Right lung (tissue), 5 donors: Measurements from ENCODE around the gene PRKACB. TPM values are rescaled to one million over a fixed set of nuclear protein-coding genes. Genes with fewer than 3 reads are reported as not detected.

Experiments
- DNase-seq, 2 donors: peaks; one replicate each; pipeline ENCODE4 v3.0.0-alpha.2; 2013
- polyA plus RNA-seq, 5 donors: library from polyadenylated mRNA; unstranded; fragments of 120-200 nt; gene quantifications; one replicate each; pipeline versions ENCODE4 v1.2.1 to v1.2.3, GENCODE V29; 2013; ENCODE audit warnings: inconsistent platforms in 1 of 5, low replicate concordance in 1 of 5; ENCODE audit not compliant: insufficient read length in 5 of 5, insufficient read depth in 1 of 5

Gene PRKACB
- polyA plus RNA-seq, 5 donors = 34.9 to 52.2 (median 50.7) TPM

DNA sequence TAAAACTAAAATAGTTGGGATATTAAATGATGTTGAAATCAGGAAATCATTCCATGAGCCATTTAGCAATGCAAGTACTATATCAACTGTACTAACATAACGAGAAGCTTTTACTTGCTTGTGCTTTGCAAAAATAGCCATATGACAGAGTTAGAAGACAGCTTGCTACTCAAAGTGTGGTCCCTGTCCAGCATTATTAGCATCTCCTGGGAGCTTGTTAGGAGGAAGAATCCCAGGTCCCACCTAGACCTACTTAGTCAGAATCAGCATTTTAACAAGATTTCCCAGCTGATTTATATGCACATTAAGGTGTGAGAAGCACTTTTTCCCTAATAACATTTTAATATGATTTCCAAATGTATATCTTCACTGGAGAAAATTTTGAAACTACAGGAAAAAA lies 4.7 kb downstream of the PRKACB start:
- DNase-seq = no peak

DNA sequence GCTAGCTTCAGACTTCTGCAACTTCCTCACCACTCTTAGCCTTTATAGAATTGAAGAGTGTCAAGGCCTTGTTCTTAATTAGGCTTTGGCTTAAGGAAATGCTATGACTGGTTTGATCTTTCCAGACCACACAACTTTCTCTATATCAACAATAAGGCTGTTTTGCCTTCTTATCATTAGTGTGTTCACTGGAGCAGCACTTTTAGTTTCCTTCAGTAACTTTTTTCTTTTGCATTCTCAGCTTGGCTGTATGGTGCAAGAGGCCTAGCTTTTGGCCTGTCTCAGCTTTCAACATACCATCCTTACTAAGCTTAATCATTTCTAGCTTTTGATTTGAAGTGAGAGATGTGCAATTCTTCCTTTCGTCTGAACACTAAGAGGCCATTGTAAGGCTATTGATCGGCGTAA lies 8.6 kb downstream of the PRKACB start:
- DNase-seq = no peak

DNA sequence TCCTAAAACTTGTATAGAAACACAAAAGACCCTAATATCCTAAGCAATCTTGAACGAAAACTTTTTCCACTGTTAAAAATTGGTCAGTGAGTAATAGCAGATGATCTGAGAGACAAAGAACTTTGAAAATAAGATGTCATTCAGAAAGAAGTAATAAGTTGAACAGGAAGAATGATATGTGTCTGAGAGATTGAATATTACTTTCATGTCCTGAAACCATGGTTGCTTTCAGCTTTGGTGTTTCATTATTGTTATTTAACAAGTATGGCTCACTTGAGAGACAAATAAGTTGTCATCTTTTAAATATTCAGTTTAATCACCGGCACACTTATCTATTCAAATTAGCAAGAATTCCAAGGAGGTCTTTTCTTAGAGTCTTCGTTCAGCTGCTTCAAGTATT lies 11.4 kb downstream of the PRKACB start:
- DNase-seq = no peak

DNA sequence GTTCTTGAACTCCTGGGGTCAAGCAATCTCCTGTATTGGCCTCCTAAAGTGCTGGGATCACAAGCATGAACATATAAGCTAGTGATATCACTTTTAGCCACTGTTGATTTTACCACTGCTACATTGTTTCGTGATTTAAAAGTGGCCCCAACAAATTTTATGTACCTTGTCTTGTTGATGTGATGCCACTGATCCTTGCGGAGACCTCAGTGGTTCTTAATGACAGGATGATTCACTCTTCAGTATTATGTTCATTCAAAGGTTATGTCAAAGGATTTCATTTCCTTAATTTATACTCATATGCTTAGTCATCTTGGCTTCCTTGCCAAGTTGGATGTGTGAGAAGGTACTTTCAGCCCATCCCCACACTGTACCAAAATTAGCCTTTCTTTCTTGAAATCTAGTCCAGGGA lies 12.1 kb downstream of the PRKACB start:
- no peak for DNase-seq

DNA sequence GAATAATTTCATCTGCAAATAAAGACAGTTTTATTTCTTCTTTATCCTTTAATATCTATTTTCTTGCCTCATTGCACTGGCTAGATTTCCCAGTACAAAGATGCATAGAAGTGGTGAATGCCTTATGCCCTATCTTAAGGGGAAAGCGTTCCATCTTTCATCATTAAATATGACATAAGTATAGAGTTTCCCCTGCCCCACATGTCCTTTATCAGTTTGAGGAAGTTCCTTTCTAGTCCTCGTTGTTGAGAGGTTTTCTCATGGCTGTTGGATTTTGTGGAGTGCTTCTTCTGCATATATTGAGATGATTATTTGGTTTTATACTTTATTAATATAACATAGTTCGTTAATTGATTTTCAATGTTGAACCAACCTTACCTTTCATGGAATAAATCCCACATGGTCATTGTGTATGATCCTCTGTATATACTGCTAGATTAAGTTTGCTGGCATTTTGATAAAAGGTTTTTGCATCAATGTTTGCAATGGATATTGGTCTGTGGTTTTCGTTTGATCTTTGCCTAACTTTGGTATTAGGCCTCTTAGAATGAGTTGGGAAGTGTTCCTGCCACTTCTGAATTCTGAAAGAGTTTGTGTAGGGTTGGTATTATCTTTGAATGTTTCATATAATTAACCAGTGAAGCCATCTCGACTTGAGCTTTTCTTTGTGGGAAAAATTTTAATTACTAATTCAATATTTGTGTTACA lies 15.6 kb downstream of the PRKACB start:
- DNase-seq = no peak

DNA sequence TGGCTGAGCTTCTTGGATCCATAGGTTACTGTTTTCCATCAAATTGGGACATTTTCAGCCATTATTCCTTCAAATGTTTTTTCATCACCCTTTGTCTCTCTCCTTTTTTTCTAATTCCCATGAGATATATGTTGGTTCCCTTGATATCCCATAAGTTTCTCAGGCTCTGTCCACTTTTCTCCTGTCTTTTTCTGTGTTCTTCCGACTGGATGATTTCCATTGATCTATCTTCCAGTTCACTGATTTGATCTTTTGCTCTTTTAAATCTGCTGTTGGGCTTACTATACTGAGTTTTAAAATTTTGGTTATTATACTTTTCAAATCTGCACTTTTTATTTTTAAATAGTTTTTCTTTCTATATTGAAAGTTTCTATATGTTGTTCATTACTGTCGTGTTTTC lies 18.2 kb downstream of the PRKACB start:
- DNase-seq = no peak

DNA sequence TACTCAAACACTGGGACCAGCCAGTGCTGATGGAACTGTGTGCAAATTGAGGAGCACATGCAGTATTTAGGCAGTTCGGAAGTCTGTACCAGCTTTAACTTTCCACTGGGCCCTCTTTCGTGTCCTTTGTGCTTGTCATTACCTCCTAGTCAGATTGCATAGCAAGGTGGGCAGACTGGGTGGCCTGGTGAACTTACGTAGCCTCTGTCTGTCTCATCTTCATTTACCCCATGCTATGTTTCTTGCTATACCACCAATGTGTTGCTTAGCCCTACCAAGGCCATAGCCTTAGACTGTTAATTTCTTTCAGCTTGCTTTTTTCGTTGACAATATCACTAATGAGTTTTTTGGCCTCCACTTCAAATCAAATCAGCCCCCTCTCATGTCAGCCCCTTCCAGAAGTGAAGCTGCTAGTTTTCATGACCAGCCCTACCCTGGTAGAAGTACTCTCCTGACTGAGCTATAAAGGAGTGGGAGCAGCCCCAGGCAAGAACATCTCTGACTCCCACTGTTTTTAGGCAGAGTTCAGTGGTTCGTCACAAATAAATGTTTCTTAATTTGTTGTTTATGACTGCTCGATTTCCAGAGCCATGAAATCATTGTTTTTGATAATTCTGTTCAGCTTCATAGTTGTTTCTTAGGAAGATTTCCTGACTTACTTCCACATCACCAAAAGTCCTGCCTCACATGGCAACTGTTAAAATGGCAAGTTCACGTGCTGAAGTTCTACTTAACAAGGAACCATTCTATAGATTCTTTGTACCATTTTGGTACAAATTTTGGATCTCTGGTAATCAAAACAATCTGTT lies 19.3 kb downstream of the PRKACB start:
- no peak for DNase-seq

DNA sequence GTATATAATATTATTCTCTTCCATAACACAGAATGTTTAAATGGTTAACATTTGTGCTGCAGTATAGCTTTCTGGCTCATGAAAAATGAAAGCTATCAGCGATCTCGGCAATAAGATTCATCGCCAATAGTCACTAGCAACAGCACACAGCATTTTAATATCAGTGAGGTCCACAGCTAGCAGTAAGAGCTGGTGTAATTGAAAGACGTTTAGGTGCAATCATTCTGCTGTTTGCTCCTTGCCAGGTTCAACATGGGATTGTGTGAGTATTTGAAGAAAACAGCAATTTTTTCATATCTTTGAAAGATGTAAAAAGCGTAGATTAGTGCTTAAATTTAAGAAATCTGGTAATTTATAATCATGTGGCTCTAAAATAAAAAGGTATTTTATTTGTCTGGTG lies 20.1 kb downstream of the PRKACB start:
- DNase-seq = no peak

DNA sequence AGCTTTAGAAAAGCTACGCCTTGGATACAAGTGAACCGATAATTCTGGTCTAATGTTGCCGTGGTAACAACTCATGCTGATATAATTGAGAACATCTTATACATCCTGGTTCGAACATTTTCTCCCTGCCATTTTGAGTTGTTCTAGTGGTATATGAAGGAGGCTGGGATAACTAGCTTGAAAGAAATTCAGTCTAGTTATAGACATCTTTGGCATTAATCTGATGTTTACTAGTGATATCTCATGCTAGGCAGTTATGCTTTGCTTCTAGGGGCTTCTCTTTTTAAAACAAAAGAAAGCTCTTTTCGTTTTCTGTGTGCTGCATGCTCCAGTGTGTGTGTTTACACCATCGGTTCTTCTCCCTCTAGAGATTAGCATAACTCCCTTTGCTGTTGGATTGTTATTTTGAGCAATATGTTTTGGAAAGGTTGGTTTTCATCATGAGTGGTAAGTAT lies 20.5 kb downstream of the PRKACB start:
- DNase-seq = no peak

DNA sequence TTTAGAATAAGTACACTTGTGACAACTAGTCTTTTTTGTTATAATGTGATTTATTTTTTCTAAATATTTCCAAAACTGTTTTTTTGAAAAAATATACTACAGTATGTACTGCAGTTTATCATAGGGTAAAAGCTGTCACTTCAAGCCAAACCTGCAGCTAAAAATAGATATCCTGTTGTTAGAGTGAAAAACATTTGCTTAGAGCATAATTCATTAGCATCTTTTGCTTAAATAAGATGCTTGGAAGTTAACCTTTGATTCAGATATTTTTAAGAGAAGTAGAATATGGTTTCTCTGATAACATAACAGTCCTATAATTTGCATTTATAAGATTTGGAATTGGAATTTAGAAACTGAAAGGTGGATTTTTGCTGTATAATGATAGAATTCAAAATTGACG lies 21.5 kb downstream of the PRKACB start:
- DNase-seq = no peak

DNA sequence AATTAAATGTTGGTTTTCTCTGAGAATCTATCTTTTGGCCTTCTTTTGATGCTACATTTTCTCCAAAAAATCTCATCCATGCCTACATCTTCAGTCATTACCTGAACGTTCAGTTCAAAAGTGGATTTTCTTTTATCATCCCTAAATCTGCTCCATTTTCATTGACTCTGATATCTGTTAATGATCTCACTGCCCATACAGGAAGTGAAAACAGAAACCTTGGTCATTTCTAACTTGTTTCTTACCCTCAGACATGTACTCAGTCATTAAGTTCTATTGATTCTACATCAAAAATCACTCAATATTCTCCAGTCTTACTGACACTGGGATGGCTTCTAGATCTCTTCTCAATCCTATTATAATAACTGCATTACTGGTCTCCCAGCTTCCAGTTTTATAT lies 22.7 kb downstream of the PRKACB start:
- no peak for DNase-seq

DNA sequence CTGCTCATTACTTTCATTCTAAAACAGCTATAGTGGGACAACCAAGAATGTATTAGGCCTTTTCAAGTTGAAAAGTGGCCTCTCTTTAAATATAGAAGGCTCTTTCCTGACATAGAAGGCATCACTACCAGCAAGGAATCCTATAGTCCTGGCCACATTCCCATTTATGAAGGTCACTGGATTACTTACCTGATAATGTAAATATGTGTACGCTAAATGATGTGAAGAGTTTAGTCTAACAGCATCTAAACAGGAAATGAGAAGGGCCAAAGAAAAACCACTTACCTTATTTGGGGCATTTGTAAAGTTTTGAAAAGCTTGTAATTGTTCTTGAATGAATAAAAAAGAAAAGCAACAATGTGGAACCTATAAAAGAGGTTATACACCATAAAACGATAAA lies 24.7 kb downstream of the PRKACB start:
- DNase-seq = no peak

DNA sequence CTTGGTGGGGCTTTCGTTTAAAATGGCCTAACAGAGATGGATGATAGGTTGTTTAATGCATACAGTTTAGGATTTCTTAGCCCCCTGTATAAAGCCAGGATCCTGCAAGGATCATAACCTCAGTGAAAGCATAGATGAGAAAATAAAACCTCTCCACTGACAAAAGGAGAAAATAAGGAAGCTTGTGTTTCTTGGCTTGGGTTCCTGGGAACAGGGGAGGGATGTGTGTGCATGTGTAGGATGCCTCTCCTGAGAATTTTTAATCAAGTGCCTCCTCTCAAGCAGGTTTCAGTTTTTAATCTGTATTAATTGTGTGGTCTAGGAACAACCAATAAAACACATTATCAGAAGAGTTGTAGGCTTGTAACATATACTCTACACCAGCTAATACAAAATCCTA lies 26.1 kb downstream of the PRKACB start:
- no peak for DNase-seq

DNA sequence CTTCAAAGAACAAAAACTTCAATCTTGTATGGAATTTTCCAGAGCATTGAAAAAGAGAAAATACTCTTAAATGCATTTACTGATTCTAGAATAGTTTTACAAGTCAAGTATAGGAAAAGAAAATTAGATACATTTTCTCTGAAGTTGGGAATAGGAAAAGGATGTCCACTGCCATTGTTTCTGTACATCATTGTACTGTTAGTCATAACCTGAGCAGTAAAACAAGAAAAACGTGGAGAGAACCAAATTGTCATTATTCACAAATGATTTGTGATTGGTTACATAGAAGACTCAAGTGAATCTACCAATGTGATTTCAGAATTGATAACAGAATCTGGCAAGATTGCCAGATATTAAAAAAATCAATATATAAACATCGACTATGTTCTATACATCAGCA lies 27.4 kb downstream of the PRKACB start:
- DNase-seq = no peak

DNA sequence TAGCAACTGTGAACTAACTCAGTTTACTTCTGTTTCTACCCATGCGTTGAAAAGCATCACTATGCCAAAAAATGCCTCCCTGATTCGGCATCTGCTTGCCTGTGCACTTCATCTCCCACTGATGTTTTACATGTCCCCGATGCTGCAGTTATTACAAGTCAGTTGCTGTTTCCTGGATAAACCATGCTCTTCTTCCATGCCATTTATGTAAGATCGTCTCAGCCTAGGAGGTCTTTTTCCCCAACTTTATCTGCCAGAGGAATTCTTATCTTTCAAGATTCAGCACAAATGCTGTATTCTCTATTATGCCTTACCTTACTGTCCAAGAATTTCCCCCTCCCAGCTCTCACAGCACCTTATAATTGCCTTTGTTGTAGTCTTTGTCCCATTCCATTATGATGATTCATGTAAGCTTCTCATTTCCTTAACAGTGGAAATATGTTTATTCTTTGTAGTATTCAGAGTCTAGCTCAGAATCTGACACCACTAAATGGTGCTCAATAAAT lies 30.0 kb downstream of the PRKACB start:
- DNase-seq = no peak

DNA sequence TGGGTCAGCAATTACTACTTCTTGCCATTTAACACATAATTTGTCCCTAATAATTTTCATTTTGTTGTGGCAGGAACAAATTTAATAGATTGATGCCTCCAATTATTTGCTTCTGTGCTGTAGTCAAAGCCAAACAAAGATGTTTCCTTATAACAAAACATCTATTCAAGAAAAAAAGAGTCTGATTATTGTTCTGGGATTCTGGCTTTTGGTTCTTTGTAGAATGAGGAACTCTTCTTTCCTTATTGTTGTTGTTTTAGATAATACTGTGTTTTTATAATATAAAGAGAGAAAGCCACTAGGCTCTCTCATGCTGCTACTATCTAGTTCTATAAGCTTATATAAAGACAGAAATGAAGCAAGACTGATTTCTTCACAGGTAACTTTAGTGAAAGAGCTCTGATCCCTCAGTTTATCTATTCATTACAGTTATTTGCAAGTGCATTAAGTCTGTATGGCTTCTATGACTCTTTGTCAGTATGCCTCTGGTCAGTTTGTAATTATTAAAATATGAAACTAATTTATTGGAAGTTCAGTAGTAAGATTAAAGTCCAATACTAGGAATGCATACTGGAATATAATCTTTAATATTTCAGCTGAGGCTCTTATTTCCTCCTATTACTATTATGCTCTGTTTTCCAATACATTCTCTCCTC lies 37.4 kb downstream of the PRKACB start:
- no peak for DNase-seq

DNA sequence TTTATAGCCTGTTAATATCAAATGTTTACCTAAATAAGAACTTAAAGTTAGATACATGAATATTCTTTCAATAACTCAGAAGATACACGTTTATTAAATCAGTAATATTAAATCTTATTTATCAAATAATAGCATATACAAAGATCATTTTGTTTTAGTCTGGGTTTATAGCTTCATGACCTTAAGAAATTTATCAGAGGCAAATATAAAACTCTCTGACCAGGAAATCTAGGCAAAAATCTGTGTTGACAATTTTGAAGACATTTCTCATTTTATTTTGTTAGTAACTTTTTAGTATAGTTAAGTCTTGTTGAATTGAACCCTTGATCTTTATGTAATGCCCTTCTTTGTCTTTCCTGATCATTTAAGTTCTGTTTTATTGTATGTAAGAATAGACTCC lies 46.4 kb downstream of the PRKACB start:
- no peak for DNase-seq

DNA sequence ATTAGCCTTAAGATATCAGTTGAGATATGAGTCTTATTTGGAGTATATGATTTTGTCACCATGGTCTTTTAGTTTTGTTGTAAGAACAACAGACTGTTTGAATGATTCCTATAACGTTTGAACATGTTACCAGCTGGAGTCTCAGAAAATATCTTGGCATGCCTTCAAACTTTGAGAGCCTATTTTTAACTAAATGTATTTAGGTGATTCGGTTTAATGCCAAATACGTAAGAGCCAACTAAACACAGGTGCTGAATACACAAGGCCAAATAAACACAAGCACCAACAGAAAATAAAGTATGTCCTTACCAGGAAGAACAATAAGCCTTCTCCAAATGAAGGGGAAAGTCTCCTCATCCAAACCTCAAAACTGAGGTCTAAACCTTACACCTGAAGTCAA lies 48.6 kb downstream of the PRKACB start:
- DNase-seq = no peak

DNA sequence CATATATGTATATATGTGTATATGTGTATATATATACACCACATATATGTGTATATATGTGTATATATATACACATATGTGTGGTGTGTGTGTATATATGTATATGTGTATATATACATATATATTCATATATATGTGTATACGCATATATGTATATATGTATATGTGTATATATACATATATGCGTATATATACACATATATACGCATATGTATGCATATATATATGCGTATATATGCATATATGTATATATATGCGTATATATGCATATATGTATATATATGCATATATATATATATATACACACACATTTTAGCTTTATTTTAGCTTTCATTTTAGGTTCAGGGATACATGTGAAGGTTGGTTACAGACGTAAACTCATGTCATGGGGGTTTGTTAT lies 54.8 kb downstream of the PRKACB start:
- DNase-seq = no peak

DNA sequence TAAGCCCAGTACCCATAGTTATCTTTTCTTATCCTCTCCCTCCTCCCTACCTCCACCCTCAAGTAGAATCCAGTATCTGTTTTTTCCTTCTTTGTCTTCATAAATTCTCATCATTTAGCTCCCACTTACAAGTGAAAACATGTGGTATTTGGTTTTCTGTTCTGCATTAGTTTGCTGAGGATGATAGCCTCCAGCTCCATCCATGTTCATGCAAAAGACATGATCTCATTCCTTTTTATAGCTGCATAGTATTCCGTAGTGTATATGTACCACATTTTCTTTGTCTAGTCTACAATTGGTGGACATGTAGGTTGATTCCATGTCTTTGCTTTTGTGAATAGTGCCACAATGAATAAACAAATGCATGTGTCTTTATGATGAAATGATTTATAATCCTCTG lies 55.2 kb downstream of the PRKACB start:
- no peak for DNase-seq

DNA sequence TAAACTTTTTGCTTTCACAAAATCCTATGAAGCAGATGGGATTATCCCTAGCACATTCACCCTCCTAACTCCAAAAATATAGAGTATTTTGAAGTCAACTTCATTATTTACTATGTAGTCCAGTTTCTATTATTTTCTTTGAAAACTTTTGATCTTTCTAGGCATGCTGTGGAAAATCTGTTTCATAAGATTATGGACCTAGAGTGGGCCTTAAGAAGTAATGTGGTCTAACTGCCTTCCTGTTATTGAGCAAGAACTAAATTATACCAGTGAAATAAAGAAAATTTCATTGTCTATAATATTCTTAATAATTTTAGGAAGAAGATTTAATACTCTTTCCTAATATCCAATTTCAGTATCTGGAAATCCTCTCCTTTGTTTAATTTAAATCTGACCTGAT lies 58.1 kb downstream of the PRKACB start:
- no peak for DNase-seq

DNA sequence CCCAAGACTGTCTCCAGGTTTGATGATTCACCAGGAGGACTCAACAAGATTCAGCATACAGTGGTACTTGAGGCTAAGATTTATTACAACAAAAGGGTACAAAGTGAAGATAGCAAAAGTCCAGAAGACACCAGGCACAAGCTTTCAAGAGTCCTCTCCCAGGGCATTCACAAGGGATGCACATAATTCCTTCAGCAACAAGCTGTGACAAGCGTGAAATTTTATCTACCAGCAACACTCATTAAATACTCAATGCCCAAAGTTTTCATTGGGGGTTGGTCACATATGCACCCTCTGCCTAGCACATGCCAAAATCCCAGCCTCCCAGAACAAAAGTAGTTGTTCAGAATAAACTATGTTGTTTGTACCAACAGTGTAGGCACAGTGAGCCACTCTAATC lies 62.3 kb downstream of the PRKACB start:
- DNase-seq = no peak

DNA sequence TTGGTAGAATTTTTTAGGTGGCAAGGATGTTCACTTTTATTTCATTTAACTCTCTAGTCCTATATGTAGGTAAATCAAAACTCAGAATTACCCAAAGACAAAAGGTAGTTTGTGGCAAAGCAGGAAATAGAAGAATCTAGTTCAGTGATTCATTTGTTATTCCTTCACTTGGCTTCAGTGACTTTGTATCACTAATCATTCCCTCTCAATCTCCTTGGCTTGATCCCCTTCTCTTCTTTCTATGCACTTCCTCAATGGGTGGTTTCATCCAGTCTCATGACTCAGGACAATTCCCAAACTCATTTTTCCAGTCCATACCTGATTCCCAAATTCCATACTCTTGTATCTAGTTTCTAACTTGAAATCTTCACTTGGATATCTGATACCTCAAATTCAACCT lies 64.9 kb downstream of the PRKACB start:
- DNase-seq = no peak
